LNCaP clone FGC (cell line): ENCODE measurements around the gene FAM111A.

Source experiments
- DNase-seq: peaks from one replicate; pipeline ENCODE4 v3.0.0-alpha.2; 2011; ENCODE audit warnings: low read depth
- H3K4me3 ChIP-seq: 2 replicates; pipeline ENCODE4 v1.5.1; 2011; ENCODE audit warnings: mild to moderate bottlenecking, low read depth, low read length, control low read depth
- CTCF ChIP-seq: IDR thresholded peaks from 2 replicates; pipeline ENCODE4 v1.5.1; 2012; ENCODE audit warnings: mild to moderate bottlenecking; ENCODE audit not compliant: control insufficient read depth, insufficient read depth; ENCODE audit errors: extremely low read depth

FAM111A gene

GRCh38 chr11:59199546-59200422 lies 57.1 kb downstream of the FAM111A start:
- no peak for DNase-seq
- TF ChIP-seq CTCF = no peak
- H3K4me3 ChIP-seq = no peak overlapping the region

GRCh38 chr11:59200423-59200746 lies 57.7 kb downstream of the FAM111A start:
- no peak overlapping the region for H3K4me3 ChIP-seq
- no peak for DNase-seq
- TF ChIP-seq CTCF = no peak

- TF ChIP-seq CTCF = peak; percentile 13; the same call in 1 of the 2 replicates
- H3K4me3 ChIP-seq = no peak overlapping the region
- no peak for DNase-seq
Measured at GRCh38 chr11:59201353-59201752, 58.7 kb downstream of the FAM111A start.
